HepG2 (cell line): Measurements from ENCODE around the gene KCNQ2. TPM values are rescaled to one million over a fixed set of nuclear protein-coding genes. Genes with fewer than 3 reads are reported as not detected.

ENCODE experiments used
- ATAC-seq: fragments of 200-7000 bp; cut with Tn5 transposase; 3 replicates; pipeline ENCODE4 v1.9.1; 2020; ENCODE audit warnings: mild to moderate bottlenecking, moderate library complexity
- BruUV-seq: library from RNA; stranded (reverse); fragments of 400-500 nt; replicated peaks from 2 replicates; lab custom pipeline; 2021; lab: Mats Ljungman, UMichigan
- CTCF ChIA-PET: fragments of 300-600 bp; formaldehyde crosslinking; extraction: SDS; loops from one replicate; lab custom pipeline; 2021; ENCODE audit warnings: low total read pairs, inconsistent platforms, low intra/inter-chr PET ratio; lab: Yijun Ruan, JAX
- POLR2A ChIA-PET: fragments of 350-600 bp; sonication (Branson Sonifier 250); formaldehyde crosslinking; loops from one replicate; lab custom pipeline; 2020; ENCODE audit warnings: antibody characterized with exemption, inconsistent platforms; lab: Yijun Ruan, JAX
- DNase-seq: peaks from one replicate; pipeline ENCODE4 v3.0.0-alpha.2; 2015; ENCODE audit warnings: low spot score
- FAIRE-seq: peaks from 3 replicates; lab custom pipeline; 2011; peaks lifted over from hg19 to GRCh38; lab: Jason Lieb, UNC
- H2AFZ ChIP-seq: one replicate; pipeline ENCODE4 v1.6.1; 2011; ENCODE audit warnings: low read length, inconsistent platforms
- H3K27ac ChIP-seq: fragments of 300-600 bp; 3 replicates; pipeline ENCODE4 v1.8.0; 2011; ENCODE audit warnings: mixed run types, mild to moderate bottlenecking, mixed read lengths, low read length, inconsistent platforms; ENCODE audit not compliant: insufficient read depth; ENCODE audit errors: extremely low read length
- H3K27me3 ChIP-seq, 2 experiments: fragments of 200-600 bp in 1 of 2; 2 replicates in 1 of 2; 3 replicates in 1 of 2; pipeline versions ENCODE4 v1.6.0 to v1.8.0; 2011; ENCODE audit warnings: low read length in 2 of 2, mild to moderate bottlenecking in 2 of 2, moderate library complexity in 2 of 2, inconsistent platforms in 1 of 2; ENCODE audit not compliant: insufficient read depth in 2 of 2, control insufficient read depth in 1 of 2
- H3K36me3 ChIP-seq, 2 experiments: fragments of 200-600 bp in 1 of 2; replicated peaks in 1 of 2; 2 replicates in 1 of 2; 3 replicates in 1 of 2; pipeline versions ENCODE4 v1.5.1 to v1.8.0; 2011; ENCODE audit warnings: low read length in 2 of 2, inconsistent platforms in 1 of 2; ENCODE audit not compliant: insufficient read depth in 2 of 2, control insufficient read depth in 1 of 2
- H3K4me1 ChIP-seq: 2 replicates; pipeline ENCODE4 v1.5.1; 2012; ENCODE audit warnings: low read length, inconsistent platforms; ENCODE audit not compliant: insufficient read depth
- H3K4me2 ChIP-seq: 2 replicates; pipeline ENCODE4 v1.6.0; 2011; ENCODE audit warnings: low read depth, low read length, inconsistent platforms
- H3K4me3 ChIP-seq, 3 experiments: fragments of 200-600 bp in 1 of 3; sonication (generic), shearing (Covaris generic) in 1 of 3; replicated peaks in 1 of 3; 2 replicates each; pipeline ENCODE4 v1.5.1; 2011 to 2016; ENCODE audit warnings: low read length in 3 of 3, inconsistent platforms in 2 of 3, low read depth in 2 of 3, mild to moderate bottlenecking in 2 of 3, control low read depth in 1 of 3, mixed read lengths in 1 of 3; ENCODE audit not compliant: insufficient read depth in 1 of 3
- H3K79me2 ChIP-seq: one replicate; pipeline ENCODE4 v1.6.1; 2011; ENCODE audit warnings: low read length, inconsistent platforms; ENCODE audit not compliant: insufficient read depth
- H3K9ac ChIP-seq: 2 replicates; pipeline ENCODE4 v1.6.0; 2011; ENCODE audit warnings: mild to moderate bottlenecking, low read depth, low read length, inconsistent platforms; ENCODE audit not compliant: insufficient read depth
- H3K9me3 ChIP-seq: 2 replicates; pipeline ENCODE4 v1.5.1; 2012; ENCODE audit warnings: mild to moderate bottlenecking, low read length
- H4K20me1 ChIP-seq: 2 replicates; pipeline ENCODE4 v1.6.0; 2011; ENCODE audit warnings: inconsistent platforms, mild to moderate bottlenecking, low read length, moderate library complexity; ENCODE audit not compliant: insufficient read depth
- FOXJ3 ChIP-seq: sonication (generic); formaldehyde crosslinking; IDR thresholded peaks from 2 replicates; pipeline ENCODE4 v1.4.0; 2020; ENCODE audit warnings: missing genetic modification reagents, mild to moderate bottlenecking, borderline replicate concordance
- KDM1A ChIP-seq: IDR thresholded peaks from 2 replicates; pipeline ENCODE4 v1.6.1; 2016; ENCODE audit warnings: missing compliant biosample characterization
- KMT2A ChIP-seq: sonication (generic); formaldehyde crosslinking; IDR thresholded peaks from 2 replicates; pipeline ENCODE4 v1.4.0; 2020; ENCODE audit warnings: missing genetic modification reagents
- MYNN ChIP-seq: sonication (generic); formaldehyde crosslinking; IDR thresholded peaks from 2 replicates; pipeline ENCODE4 v1.4.0; 2020; ENCODE audit warnings: mild to moderate bottlenecking, low read depth, missing genetic modification reagents
- NR2F2 ChIP-seq: IDR thresholded peaks from 2 replicates; pipeline ENCODE4 v1.6.1; 2012; ENCODE audit warnings: low read depth, inconsistent platforms, borderline replicate concordance
- NRL ChIP-seq: sonication (generic); formaldehyde crosslinking; IDR thresholded peaks from 2 replicates; pipeline ENCODE4 v1.5.0; 2020; ENCODE audit warnings: missing genetic modification reagents, mild to moderate bottlenecking, moderate library complexity, borderline replicate concordance
- RBM22 ChIP-seq: fragments of 200-400 bp; formaldehyde crosslinking; optimal IDR thresholded peaks from 2 replicates; pipeline ENCODE3; 2017; ENCODE audit warnings: mild to moderate bottlenecking, low read length, moderate library complexity
- TBX3 ChIP-seq: fragments of 450-650 bp; IDR thresholded peaks from 2 replicates; pipeline ENCODE4 v1.6.1; 2017; ENCODE audit warnings: antibody characterized with exemption, mild to moderate bottlenecking, inconsistent platforms, borderline replicate concordance
- TP53 ChIP-seq: sonication (generic); formaldehyde crosslinking; conservative IDR thresholded peaks from 2 replicates; pipeline ENCODE4 v1.4.0; 2020; ENCODE audit warnings: missing genetic modification reagents
- ZNF280B ChIP-seq: sonication (generic); formaldehyde crosslinking; IDR thresholded peaks from 2 replicates; pipeline ENCODE4 v1.5.0; 2020; ENCODE audit warnings: missing genetic modification reagents, mild to moderate bottlenecking, borderline replicate concordance
- ZNF326 ChIP-seq: sonication (generic); formaldehyde crosslinking; IDR thresholded peaks from 2 replicates; pipeline ENCODE4 v1.4.0; 2020; ENCODE audit warnings: missing genetic modification reagents, borderline replicate concordance
- ZNF362 ChIP-seq: sonication (generic); formaldehyde crosslinking; IDR thresholded peaks from 2 replicates; pipeline ENCODE4 v1.4.0; 2020; ENCODE audit warnings: missing genetic modification reagents, mild to moderate bottlenecking, borderline replicate concordance
- ZNF501 ChIP-seq: sonication (generic); formaldehyde crosslinking; IDR thresholded peaks from 2 replicates; pipeline ENCODE4 v1.5.1; 2020; ENCODE audit warnings: mild to moderate bottlenecking, moderate library complexity, missing genetic modification reagents
- ZNF746 ChIP-seq: sonication (generic); formaldehyde crosslinking; IDR thresholded peaks from 2 replicates; pipeline ENCODE4 v1.8.0; 2022; ENCODE audit warnings: mild to moderate bottlenecking, missing genetic modification reagents
- ZNF75D ChIP-seq: sonication (generic); formaldehyde crosslinking; IDR thresholded peaks from 2 replicates; pipeline ENCODE4 v1.8.1; 2023; ENCODE audit warnings: missing genetic modification reagents, mild to moderate bottlenecking, borderline replicate concordance
- WGBS: methylation state at CpG from one replicate; pipeline ENCODE4 v1.1.6; 2017; ENCODE audit warnings: low lambda C conversion rate; 5-methylcytosine and 5-hydroxymethylcytosine counted together
- in situ Hi-C: cut with HindIII; loops from 2 replicates; pipeline ENCODE4 v1.10.0; 2017; ENCODE audit warnings: low pct_unique_long_range_greater_than_20kb; ENCODE audit not compliant: extremely low pct_ligation_motif_present
- intact Hi-C: fragments of 100-400 bp; cut with micrococcal nuclease; formaldehyde crosslinking; loops from one replicate; pipeline ENCODE4 v1.10.0; 2022; ENCODE audit not compliant: unreplicated experiment
- polyA plus RNA-seq, 8 experiments: library from polyadenylated mRNA; depleted of rRNA in 3 of 8; stranded (reverse) in 7 of 8; unstranded in 1 of 8; fragments of >200 nt; fragmentation: Illumina TruSeq in 4 of 8; extraction: Trizol in 4 of 8; gene quantifications; 2 replicates each; pipeline versions ENCODE4 v1.2.1 to v1.2.3, GENCODE V29; 2011 to 2016; ENCODE audit warnings: low read depth in 4 of 8, missing spikeins in 1 of 8, mixed read lengths in 1 of 8; ENCODE audit not compliant: insufficient read depth in 1 of 8
- total RNA-seq, 5 experiments: library from RNA; depleted of rRNA; stranded (reverse); fragments of >200 nt; fragmentation: Illumina TruSeq; extraction: Trizol; gene quantifications; 2 replicates each; pipeline ENCODE4 v1.2.3, GENCODE V29; 2016; ENCODE audit warnings: low read depth in 1 of 5

Gene KCNQ2
- total and polyA plus RNA-seq, 2 of the 13 experiments (the other 11 are each of a cell fraction or from before 2014, with no cell fraction given): not detected

- Histone ChIP-seq H3K9ac (no peak overlapping the region), H3K36me3 (no peaks in the 10 kb centered on the region), H3K4me1 (no peaks in the 10 kb centered on the region), H3K9me3 (no peaks in the 10 kb centered on the region), H3K4me3 (no peak overlapping the region), H3K27me3 (peaks cover 51 to 86% of the 10 kb centered on the region in 2 experiments), H4K20me1 (peaks cover 4% of the 10 kb centered on the region), H2AFZ (no peak overlapping the region), H3K27ac (no peak overlapping the region), H3K79me2 (no peaks in the 10 kb centered on the region), H3K4me2 (no peak overlapping the region)
- ATAC-seq (no peak), DNase-seq (no peak), FAIRE-seq (no peak)
- WGBS: 0% methylated on average over 3 of the region's 10 CpGs
- ChIA-PET POLR2A (no interaction called here), CTCF (no interaction called here)
- in situ Hi-C loops: no loop called here
- intact Hi-C loops: no loop called here
- BruUV-seq: no TSS peak
- no peak for TF ChIP-seq ZNF280B (CRISPR knock-in tag)
- TF ChIP-seq KDM1A (CRISPR knock-in tag): no peak
- no peak for TF ChIP-seq KMT2A (CRISPR knock-in tag)
- TF ChIP-seq ZNF75D: no peak
- TF ChIP-seq TP53 (CRISPR knock-in tag): no peak
- no peak for TF ChIP-seq NRL
- no peak for TF ChIP-seq ZNF326 (CRISPR knock-in tag)
- no peak for TF ChIP-seq ZNF746
- no peak for TF ChIP-seq ZNF362
- TF ChIP-seq TBX3: no peak
- TF ChIP-seq ZNF501 (CRISPR knock-in tag): no peak
- TF ChIP-seq MYNN (CRISPR knock-in tag): no peak
- no peak for TF ChIP-seq RBM22
- TF ChIP-seq NR2F2: no peak
- no peak for TF ChIP-seq FOXJ3 (CRISPR knock-in tag)
Measured at GRCh38 chr20:63455568-63455859, 16.9 kb downstream of the KCNQ2 start.
